Stimulated activated CD4-positive, alpha-beta T cell treated with anti-CD3 and anti-CD28 coated beads, Interleukin-4, amount 100 ng/mL, for 48 hours (primary cell): ENCODE results near the gene SLC1A1.
"Not testable (repeated sequence)": the region's sequence is repeated elsewhere in the genome, so short reads cannot be mapped to it uniquely, and the experiment has no call there.

ENCODE experiments used
- DNase-seq, 2 donors: peaks; one replicate each; pipeline ENCODE4 v3.0.0-alpha.2; 2020; ENCODE audit warnings: low read depth in 2 of 2

Gene SLC1A1

GRCh38 chr9:4506490-4506889, 16.2 kb downstream of the SLC1A1 start:
- no peak for DNase-seq

GRCh38 chr9:4507306-4508130, 17.2 kb downstream of the SLC1A1 start:
- no peak for DNase-seq

- no peak for DNase-seq
These were observed 18.1 kb downstream of the SLC1A1 start for GRCh38 chr9:4508246-4508906.

- no peak for DNase-seq
These were observed 18.8 kb downstream of the SLC1A1 start for GRCh38 chr9:4508907-4509589.

GRCh38 chr9:4509590-4509984, 19.3 kb downstream of the SLC1A1 start:
- no peak for DNase-seq

GRCh38 chr9:4510546-4511322, 20.5 kb downstream of the SLC1A1 start:
- DNase-seq: no peak

- no peak for DNase-seq
These were observed 24.2 kb downstream of the SLC1A1 start for GRCh38 chr9:4514252-4515128.

- no peak for DNase-seq
These were observed 25.7 kb downstream of the SLC1A1 start for GRCh38 chr9:4515958-4516375.

GRCh38 chr9:4517274-4517673, 27.0 kb downstream of the SLC1A1 start:
- no peak for DNase-seq

GRCh38 chr9:4519604-4520003, 29.3 kb downstream of the SLC1A1 start:
- DNase-seq: no peak

- no peak for DNase-seq
These were observed 29.8 kb downstream of the SLC1A1 start for GRCh38 chr9:4520055-4520454.

- DNase-seq: no peak
These were observed 40.1 kb downstream of the SLC1A1 start for GRCh38 chr9:4530375-4530774.

- not testable (repeated sequence) for DNase-seq
These were observed 40.6 kb downstream of the SLC1A1 start for GRCh38 chr9:4530831-4531230.

- not testable (repeated sequence) for DNase-seq
These were observed 41.1 kb downstream of the SLC1A1 start for GRCh38 chr9:4531355-4531754.

GRCh38 chr9:4533881-4534280, 43.6 kb downstream of the SLC1A1 start:
- not testable (repeated sequence) for DNase-seq

- DNase-seq: not testable (repeated sequence)
These were observed 45.9 kb downstream of the SLC1A1 start for GRCh38 chr9:4536196-4536595.

- no peak for DNase-seq
These were observed 47.3 kb downstream of the SLC1A1 start for GRCh38 chr9:4537581-4537980.

GRCh38 chr9:4538107-4538506, 47.8 kb downstream of the SLC1A1 start:
- DNase-seq: no peak

GRCh38 chr9:4538621-4539020, 48.4 kb downstream of the SLC1A1 start:
- DNase-seq: no peak

- no peak for DNase-seq
These were observed 50.2 kb downstream of the SLC1A1 start for GRCh38 chr9:4540425-4540824.

- no peak for DNase-seq
These were observed 51.0 kb downstream of the SLC1A1 start for GRCh38 chr9:4541281-4541680.
